ENCODE data around the gene TARM1. TPM values are rescaled to one million over a fixed set of nuclear protein-coding genes. Genes with fewer than 3 reads are reported as not detected.

Gene TARM1
- total RNA-seq (ENCODE audit: low replicate concordance) = not detected in 2 replicates

DNA sequence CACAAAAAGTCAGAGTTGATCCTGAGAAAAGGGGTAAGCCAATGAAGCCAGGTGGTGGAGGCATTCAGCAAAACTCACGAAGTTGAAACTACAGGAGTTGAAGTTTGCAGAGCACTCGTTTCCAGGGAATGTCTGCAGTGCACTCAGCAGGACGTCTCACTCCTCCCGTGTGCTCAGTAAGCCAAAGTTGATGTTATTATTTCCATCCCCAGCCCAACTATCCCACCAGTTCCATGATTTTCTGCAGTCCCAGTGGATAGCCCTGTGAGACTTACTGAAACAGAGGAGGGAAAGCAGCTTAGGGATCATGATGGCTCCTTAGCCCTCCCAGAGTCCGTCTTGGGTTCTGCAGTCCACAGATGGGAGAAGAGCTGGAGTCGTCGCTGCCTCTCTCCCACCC is at the start of gene TARM1:
TARM1 (minus strand) TSS at position 334 of the 400 bp plus-strand sequence; CDS start at position 309, 25 bp downstream.
- no peaks in the 10 kb centered on the region for H3K4me1 Mint-ChIP-seq
- H3K27me3 Mint-ChIP-seq (ENCODE audit: insufficient read depth, low read depth) = peaks cover 8% of the 10 kb centered on the region
- no peaks in the 10 kb centered on the region for H3K36me3 Mint-ChIP-seq
- no peaks in the 10 kb centered on the region for H3K9me3 ChIP-seq (ENCODE audit: low read depth)
- TF ChIP-seq CTCF (IDR thresholded peaks at IDR 0.05) (no peak), EZH2 (IDR thresholded peaks at IDR 0.05) (no peak), EZH2phosphoT487 (IDR thresholded peaks at IDR 0.05) (no peak)
- no peak within 1 kb of the TSS for H3K4me3 ChIP-seq
- H3K36me3 ChIP-seq = no peaks in the 10 kb centered on the region
- no peaks in the 10 kb centered on the region for H3K4me1 ChIP-seq
- no peak within 1 kb of the TSS for H3K4me3 Mint-ChIP-seq
- no peak within 1 kb of the TSS for H3K27ac Mint-ChIP-seq
- H3K79me2 ChIP-seq (ENCODE audit: low read depth) = no peaks in the 10 kb centered on the region
- no peaks in the 10 kb centered on the region for H3K27me3 ChIP-seq
- peaks cover 13% of the 10 kb centered on the region for H3K9me3 Mint-ChIP-seq
- DNase-seq (ENCODE audit: low spot score) = no peak
- no peak within 1 kb of the TSS for H3K27ac ChIP-seq
- no peaks in the 10 kb centered on the region for H3F3A ChIP-seq (ENCODE audit: low read depth)
- no peak within 1 kb of the TSS for H2AFZ ChIP-seq (replicated peaks)
- no peaks in the 10 kb centered on the region for H4K20me1 ChIP-seq (ENCODE audit: low read depth)
- no peak within 1 kb of the TSS for H3K9ac ChIP-seq
- no peak within 1 kb of the TSS for H3K4me2 ChIP-seq

GRCh38 chr19:54129617-54129996 is 48.4 kb upstream of the TARM1 start:
- no peak overlapping the region for H2AFZ ChIP-seq (replicated peaks)
- H3K27ac ChIP-seq = no peak overlapping the region
- peaks cover 4% of the 10 kb centered on the region for H3K4me1 Mint-ChIP-seq
- H3K36me3 Mint-ChIP-seq = peaks cover 15% of the 10 kb centered on the region
- H3K27me3 Mint-ChIP-seq (ENCODE audit: insufficient read depth, low read depth) = peaks cover 2% of the 10 kb centered on the region
- TF ChIP-seq CTCF (IDR thresholded peaks at IDR 0.05) (no peak), EZH2 (IDR thresholded peaks at IDR 0.05) (no peak), EZH2phosphoT487 (IDR thresholded peaks at IDR 0.05) (no peak)
- H3K36me3 ChIP-seq = no peaks in the 10 kb centered on the region
- H3K4me3 Mint-ChIP-seq = no peak overlapping the region
- no peak overlapping the region for H3K4me3 ChIP-seq
- H3K27me3 ChIP-seq = no peaks in the 10 kb centered on the region
- no peak overlapping the region for H3K4me2 ChIP-seq
- peaks cover 4% of the 10 kb centered on the region for H3F3A ChIP-seq (ENCODE audit: low read depth)
- H3K9me3 ChIP-seq (ENCODE audit: low read depth) = no peaks in the 10 kb centered on the region
- H3K4me1 ChIP-seq = no peaks in the 10 kb centered on the region
- H3K27ac Mint-ChIP-seq = no peak overlapping the region
- H3K9me3 Mint-ChIP-seq = no peaks in the 10 kb centered on the region
- no peaks in the 10 kb centered on the region for H4K20me1 ChIP-seq (ENCODE audit: low read depth)
- no peak for DNase-seq (ENCODE audit: low spot score)
- no peak overlapping the region for H3K9ac ChIP-seq
- no peaks in the 10 kb centered on the region for H3K79me2 ChIP-seq (ENCODE audit: low read depth)

DNA sequence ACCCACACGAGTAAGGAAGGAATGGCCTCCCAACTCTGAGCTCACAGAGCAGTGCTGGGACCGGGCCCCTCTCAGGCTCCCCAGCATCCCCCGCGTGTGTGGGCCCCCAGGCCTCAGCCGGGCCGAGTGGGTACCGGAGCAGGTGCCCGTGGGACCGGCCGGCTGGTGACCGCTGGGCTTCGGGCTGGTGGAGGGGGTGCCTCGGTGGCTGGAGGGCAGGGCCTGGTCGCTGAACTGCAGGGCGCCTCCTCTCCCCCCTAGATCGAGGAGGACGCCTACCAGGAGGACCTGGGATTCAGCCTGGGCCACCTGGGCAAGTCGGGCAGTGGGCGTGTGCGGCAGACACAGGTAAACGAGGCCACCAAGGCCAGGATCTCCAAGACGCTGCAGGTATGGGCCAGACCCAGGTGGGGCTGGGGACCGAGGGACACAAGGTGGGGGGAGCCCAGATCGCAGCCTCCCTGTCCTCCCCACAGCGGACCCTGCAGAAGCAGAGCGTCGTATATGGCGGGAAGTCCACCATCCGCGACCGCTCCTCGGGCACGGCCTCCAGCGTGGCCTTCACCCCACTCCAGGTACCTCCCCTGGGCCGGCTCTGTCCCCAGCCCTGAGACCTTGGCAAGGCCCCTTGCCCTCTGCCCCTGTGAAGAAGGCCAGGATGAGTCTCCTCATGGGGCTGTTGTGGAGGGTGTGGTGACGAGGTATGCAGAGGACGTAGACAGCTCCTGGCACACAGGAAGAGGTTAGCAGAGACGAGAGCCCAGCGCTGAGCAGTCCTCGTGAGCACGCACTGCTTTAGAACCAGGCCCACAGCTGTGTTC is 47.8 kb upstream of the TARM1 start:
- Mint-ChIP-seq H3K4me1 (no peaks in the 10 kb centered on the region), H3K4me3 (no peak overlapping the region), H3K9me3 (no peaks in the 10 kb centered on the region), H3K27ac (no peak overlapping the region), H3K36me3 (peaks cover 15% of the 10 kb centered on the region), H3K27me3 (ENCODE audit: insufficient read depth, low read depth) (peaks cover 2% of the 10 kb centered on the region)
- Histone ChIP-seq H3K4me3 (no peak overlapping the region), H4K20me1 (ENCODE audit: low read depth) (no peaks in the 10 kb centered on the region), H3K9me3 (ENCODE audit: low read depth) (no peaks in the 10 kb centered on the region), H3K4me2 (no peak overlapping the region), H3K27ac (no peak overlapping the region), H3K36me3 (no peaks in the 10 kb centered on the region), H3K79me2 (ENCODE audit: low read depth) (no peaks in the 10 kb centered on the region), H3K4me1 (no peaks in the 10 kb centered on the region), H3K27me3 (no peaks in the 10 kb centered on the region), H2AFZ (replicated peaks) (no peak overlapping the region), H3F3A (ENCODE audit: low read depth) (no peaks in the 10 kb centered on the region), H3K9ac (no peak overlapping the region)
- TF ChIP-seq CTCF (IDR thresholded peaks at IDR 0.05) (no peak), EZH2phosphoT487 (IDR thresholded peaks at IDR 0.05) (no peak), EZH2 (IDR thresholded peaks at IDR 0.05) (no peak)
- DNase-seq (ENCODE audit: low spot score) = no peak

All from neural progenitor cell (in vitro differentiated cells).